ENCODE measurements around the gene C13orf46. TPM values are rescaled to one million over a fixed set of nuclear protein-coding genes. Genes with fewer than 3 reads are reported as not detected.

C13orf46 gene
- total RNA-seq, 1 donor from 2014 or later = 0.69 TPM

GRCh38 chr13:113918981-113919701 lies 54.7 kb downstream of the C13orf46 start:
- Mint-ChIP-seq H3K36me3 (ENCODE audit: low read depth) (no peaks in the 10 kb centered on the region), H3K4me3 (no peak overlapping the region), H3K27ac (no peak overlapping the region), H3K9me3 (peaks cover 4% of the 10 kb centered on the region), H3K27me3 (peaks cover 19% of the 10 kb centered on the region), H3K4me1 (no peaks in the 10 kb centered on the region)
- DNase-seq (no peak), ATAC-seq (ENCODE audit: low read depth) (no peak)
- intact Hi-C loops (cut with micrococcal nuclease) = no loop called here
- ChIA-PET POLR2A (no interaction called here), CTCF (no interaction called here)
- TF ChIP-seq, protein P1, sequence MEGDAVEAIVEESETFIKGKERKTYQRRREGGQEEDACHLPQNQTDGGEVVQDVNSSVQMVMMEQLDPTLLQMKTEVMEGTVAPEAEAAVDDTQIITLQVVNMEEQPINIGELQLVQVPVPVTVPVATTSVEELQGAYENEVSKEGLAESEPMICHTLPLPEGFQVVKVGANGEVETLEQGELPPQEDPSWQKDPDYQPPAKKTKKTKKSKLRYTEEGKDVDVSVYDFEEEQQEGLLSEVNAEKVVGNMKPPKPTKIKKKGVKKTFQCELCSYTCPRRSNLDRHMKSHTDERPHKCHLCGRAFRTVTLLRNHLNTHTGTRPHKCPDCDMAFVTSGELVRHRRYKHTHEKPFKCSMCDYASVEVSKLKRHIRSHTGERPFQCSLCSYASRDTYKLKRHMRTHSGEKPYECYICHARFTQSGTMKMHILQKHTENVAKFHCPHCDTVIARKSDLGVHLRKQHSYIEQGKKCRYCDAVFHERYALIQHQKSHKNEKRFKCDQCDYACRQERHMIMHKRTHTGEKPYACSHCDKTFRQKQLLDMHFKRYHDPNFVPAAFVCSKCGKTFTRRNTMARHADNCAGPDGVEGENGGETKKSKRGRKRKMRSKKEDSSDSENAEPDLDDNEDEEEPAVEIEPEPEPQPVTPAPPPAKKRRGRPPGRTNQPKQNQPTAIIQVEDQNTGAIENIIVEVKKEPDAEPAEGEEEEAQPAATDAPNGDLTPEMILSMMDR (IDR thresholded peaks at IDR 0.05) = no peak

DNA sequence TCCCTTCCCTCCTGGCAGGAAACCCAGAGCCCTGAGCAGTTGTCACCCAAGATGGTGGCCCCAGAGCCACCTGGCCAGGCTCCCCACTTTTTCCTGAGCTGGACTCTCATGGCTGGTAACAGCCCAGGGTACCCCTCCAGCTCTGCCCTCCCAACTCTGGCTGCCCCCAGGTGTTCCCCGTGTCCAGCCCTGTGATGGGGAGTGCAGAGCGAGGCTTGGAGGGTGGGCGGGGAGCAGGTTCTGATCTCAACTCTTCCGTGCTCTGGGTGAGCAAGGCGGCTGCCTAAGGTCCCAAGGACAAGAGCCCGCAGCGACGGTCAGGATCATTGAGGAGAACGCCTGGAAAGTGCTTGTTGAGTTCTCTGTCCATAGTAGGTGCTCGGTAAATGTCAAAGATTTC lies 55.3 kb downstream of the C13orf46 start:
- no peaks in the 10 kb centered on the region for H3K4me1 Mint-ChIP-seq
- DNase-seq (no peak), ATAC-seq (ENCODE audit: low read depth) (no peak)
- CTCF ChIA-PET = no interaction called here
- intact Hi-C loops (cut with micrococcal nuclease) = no loop called here
- POLR2A ChIA-PET = no interaction called here
- peaks cover 22% of the 10 kb centered on the region for H3K27me3 Mint-ChIP-seq
- no peak overlapping the region for H3K4me3 Mint-ChIP-seq
- peaks cover 4% of the 10 kb centered on the region for H3K9me3 Mint-ChIP-seq
- TF ChIP-seq, protein P1 (IDR thresholded peaks at IDR 0.05) = no peak
- H3K27ac Mint-ChIP-seq = no peak overlapping the region
- H3K36me3 Mint-ChIP-seq (ENCODE audit: low read depth) = no peaks in the 10 kb centered on the region

DNA sequence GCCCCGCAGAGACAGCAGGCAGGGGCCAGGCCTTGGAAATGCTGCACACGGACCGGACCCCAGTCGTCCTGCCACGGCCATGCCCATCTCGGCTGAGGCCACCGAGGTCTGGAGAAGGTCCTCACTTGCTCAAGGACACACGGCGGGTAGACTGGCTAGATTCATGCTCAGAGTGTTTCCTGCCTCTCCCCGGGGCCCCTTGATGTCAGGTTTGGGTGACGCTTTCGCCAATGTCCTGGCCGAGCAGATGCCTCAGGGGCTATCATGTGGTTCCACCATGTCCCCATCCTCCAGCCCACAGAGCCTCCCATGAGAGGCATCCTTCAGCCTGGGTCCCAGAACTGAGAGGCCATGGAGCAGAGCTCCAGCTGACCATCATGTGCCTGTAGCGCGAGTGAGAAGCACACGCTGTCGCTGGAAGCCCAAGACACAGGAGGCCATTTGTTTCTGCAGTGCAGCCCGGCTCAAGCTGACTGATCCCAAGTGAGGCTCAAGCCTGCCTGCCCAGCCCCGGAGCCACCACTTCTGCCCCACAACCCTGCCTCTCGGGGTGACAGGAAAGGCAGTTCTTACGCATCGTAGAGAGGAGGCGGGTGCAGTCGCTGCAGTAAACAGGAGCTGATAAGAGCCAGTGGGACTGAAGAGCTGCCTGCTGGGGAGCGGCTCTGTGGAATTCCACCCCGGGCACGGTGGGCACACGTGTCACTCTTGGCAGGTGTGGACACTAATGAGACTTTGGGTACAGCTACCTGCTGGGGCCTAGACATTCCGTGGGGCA lies 56.1 kb downstream of the C13orf46 start:
- Mint-ChIP-seq H3K27me3 (peaks cover 26% of the 10 kb centered on the region), H3K36me3 (ENCODE audit: low read depth) (no peaks in the 10 kb centered on the region), H3K4me3 (no peak overlapping the region), H3K27ac (no peak overlapping the region), H3K9me3 (peaks cover 4% of the 10 kb centered on the region), H3K4me1 (no peaks in the 10 kb centered on the region)
- ChIA-PET POLR2A (no interaction called here), CTCF (no interaction called here)
- TF ChIP-seq, protein P1 (IDR thresholded peaks at IDR 0.05) = no peak
- DNase-seq (no peak), ATAC-seq (ENCODE audit: low read depth) (no peak)
- intact Hi-C loops (cut with micrococcal nuclease) = no loop called here

DNA sequence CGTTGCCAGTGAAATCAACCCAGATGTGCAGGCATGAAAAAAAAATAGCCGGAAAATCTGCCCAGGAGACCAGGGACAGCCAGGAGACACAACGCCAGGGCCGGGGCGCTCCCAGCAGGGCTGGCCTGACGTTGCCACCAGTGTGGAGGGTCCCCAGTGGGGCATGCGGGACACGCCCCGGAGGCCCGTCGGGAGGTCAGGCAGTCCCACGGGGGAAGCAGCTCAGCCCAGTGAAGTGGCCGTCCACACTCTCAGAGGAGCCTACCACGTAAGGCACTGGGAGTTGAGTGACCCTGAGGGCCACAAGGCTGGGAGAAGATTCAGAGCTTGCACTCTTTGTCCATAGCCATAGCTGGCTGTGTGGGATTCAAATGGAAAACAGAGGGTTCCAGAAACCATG lies 56.8 kb downstream of the C13orf46 start:
- POLR2A ChIA-PET = no interaction called here
- DNase-seq (no peak), ATAC-seq (ENCODE audit: low read depth) (no peak)
- Mint-ChIP-seq H3K4me3 (no peak overlapping the region), H3K4me1 (no peaks in the 10 kb centered on the region), H3K27me3 (peaks cover 32% of the 10 kb centered on the region), H3K9me3 (peaks cover 10% of the 10 kb centered on the region), H3K36me3 (ENCODE audit: low read depth) (no peaks in the 10 kb centered on the region), H3K27ac (no peak overlapping the region)
- CTCF ChIA-PET = no interaction called here
- TF ChIP-seq, protein P1 (IDR thresholded peaks at IDR 0.05) = no peak
- intact Hi-C loops (cut with micrococcal nuclease) = no loop called here

GRCh38 chr13:113916330-113916815 lies 57.5 kb downstream of the C13orf46 start:
- ChIA-PET CTCF (no interaction called here), POLR2A (no interaction called here)
- H3K27ac Mint-ChIP-seq = no peak overlapping the region
- no peak for DNase-seq
- no peak overlapping the region for H3K4me3 Mint-ChIP-seq
- no peaks in the 10 kb centered on the region for H3K4me1 Mint-ChIP-seq
- H3K36me3 Mint-ChIP-seq (ENCODE audit: low read depth) = no peaks in the 10 kb centered on the region
- intact Hi-C loops (cut with micrococcal nuclease) = no loop called here
- H3K27me3 Mint-ChIP-seq = peaks cover 32% of the 10 kb centered on the region
- ATAC-seq (ENCODE audit: low read depth) = no peak
- TF ChIP-seq, protein P1 (IDR thresholded peaks at IDR 0.05) = no peak
- H3K9me3 Mint-ChIP-seq = peaks cover 8% of the 10 kb centered on the region

All from activated B cell treated with CpG ODN at 0.5 μM for 24 hours (primary cell).